GM12801 (cell line): ENCODE data around the gene TBC1D2.

ENCODE experiments used
- TF ChIP-seq, protein P1 (sequence below): IDR thresholded peaks from one replicate; pipeline ENCODE4 v1.5.1; 2011; ENCODE audit warnings: control low read depth; ENCODE audit not compliant: insufficient read length; ENCODE audit errors: extremely low read depth

The TBC1D2 gene

DNA sequence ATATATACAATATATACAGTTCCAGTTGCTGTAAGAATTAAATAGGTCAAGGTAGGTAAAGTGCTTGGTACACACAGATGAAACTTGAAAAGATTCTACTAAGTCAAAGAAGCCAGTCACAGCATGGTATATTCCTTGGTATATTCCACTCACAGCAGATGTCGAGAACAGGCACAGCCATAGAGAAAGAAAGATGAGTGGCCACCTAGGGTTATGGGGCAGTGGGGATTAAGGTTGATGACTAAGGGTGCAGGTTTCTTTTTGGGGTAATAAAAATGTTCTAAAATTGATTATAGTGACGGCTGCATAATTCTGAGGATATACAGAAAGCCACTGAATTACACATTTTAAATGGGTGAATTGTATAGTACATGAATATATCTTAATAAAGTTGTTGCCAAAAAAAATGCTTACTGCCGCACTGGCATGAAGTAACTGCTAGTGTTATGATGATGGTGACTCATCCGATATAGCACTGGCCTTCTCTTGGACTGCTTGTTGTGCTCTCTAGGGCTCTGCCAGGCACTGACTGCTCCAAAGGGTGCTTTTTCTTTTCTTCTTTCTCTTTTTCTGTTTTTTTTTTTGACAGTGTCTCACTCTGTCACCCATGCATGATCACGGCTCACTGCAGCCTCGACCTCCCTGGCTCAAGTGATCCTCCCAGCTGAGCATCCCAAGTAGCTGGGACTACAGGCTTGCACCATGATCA is 23.5 kb downstream of the TBC1D2 start:
- TF ChIP-seq, protein P1, sequence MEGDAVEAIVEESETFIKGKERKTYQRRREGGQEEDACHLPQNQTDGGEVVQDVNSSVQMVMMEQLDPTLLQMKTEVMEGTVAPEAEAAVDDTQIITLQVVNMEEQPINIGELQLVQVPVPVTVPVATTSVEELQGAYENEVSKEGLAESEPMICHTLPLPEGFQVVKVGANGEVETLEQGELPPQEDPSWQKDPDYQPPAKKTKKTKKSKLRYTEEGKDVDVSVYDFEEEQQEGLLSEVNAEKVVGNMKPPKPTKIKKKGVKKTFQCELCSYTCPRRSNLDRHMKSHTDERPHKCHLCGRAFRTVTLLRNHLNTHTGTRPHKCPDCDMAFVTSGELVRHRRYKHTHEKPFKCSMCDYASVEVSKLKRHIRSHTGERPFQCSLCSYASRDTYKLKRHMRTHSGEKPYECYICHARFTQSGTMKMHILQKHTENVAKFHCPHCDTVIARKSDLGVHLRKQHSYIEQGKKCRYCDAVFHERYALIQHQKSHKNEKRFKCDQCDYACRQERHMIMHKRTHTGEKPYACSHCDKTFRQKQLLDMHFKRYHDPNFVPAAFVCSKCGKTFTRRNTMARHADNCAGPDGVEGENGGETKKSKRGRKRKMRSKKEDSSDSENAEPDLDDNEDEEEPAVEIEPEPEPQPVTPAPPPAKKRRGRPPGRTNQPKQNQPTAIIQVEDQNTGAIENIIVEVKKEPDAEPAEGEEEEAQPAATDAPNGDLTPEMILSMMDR = no peak

DNA sequence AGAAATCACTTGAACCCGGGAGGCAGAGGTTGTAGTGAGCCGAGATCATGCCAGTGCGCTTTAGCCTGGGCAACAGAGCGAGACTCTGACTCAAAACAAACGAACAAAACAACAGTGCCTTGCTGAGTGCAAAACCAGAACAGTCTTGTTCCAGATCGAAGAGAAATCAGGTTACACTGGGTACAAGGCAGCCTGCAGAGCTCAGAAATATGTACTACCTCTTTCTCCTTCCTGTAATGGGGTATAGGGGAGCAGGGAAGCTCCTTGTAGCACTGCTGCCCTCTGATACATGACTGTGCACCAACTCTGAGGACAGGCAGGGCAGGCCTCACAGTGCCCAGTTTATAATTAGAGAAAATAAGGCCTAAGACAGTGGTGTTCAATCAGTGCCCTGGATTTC is 24.7 kb downstream of the TBC1D2 start:
- TF ChIP-seq, protein P1 = no peak

DNA sequence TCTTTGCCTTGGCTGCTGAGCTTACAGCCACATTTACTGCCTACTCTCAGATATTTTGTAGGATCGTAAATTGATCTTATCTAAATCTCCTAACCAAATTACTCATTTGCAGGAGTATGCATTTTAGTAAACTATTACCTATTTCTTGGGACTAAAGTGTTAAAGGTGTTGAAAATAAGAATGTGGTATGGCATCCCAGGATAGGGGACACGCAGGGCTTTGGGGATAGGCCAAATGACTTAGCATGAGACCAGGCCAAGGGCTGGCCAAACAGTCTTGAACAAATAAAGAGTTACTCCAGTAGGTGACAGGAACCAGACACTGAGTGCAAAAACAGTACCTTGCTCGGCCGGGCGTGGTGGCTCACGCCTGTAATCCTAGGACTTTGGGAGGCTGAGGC is 25.1 kb downstream of the TBC1D2 start:
- TF ChIP-seq, protein P1 = no peak

DNA sequence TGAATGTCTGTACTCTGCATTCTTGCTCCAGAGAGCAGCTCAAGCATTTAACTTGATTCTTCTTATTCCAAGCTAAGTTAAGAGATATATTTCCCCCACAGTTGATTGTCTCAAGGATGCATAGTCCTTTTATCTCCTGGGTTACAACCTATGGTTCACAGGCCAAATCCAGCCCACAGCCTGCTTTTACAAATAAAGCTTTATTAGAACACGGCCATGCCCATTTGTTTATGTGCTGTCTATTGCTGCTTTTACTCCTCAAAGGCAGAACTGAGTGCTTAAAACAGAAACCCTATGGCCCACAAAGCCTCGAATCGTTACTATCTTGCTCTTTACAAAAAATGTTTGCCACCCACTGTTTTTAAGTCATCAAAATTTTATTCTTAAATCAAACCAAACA is 25.8 kb downstream of the TBC1D2 start:
- TF ChIP-seq, protein P1 = no peak

DNA sequence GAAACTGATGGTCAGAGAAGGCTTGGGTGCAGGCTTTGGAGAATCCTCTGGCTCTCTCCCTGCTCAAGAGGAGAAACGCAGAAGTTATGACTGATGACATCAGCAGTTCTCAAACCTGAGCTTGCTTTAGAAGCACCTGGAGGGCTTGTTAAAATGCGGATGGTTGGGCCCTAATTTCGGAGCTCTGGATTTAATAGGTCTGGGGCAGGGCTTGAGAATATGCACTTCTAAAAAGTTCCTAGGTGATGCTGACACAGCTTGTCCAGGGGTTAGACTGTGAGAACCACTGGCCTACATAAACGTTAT is 26.4 kb downstream of the TBC1D2 start:
- TF ChIP-seq, protein P1 = no peak

DNA sequence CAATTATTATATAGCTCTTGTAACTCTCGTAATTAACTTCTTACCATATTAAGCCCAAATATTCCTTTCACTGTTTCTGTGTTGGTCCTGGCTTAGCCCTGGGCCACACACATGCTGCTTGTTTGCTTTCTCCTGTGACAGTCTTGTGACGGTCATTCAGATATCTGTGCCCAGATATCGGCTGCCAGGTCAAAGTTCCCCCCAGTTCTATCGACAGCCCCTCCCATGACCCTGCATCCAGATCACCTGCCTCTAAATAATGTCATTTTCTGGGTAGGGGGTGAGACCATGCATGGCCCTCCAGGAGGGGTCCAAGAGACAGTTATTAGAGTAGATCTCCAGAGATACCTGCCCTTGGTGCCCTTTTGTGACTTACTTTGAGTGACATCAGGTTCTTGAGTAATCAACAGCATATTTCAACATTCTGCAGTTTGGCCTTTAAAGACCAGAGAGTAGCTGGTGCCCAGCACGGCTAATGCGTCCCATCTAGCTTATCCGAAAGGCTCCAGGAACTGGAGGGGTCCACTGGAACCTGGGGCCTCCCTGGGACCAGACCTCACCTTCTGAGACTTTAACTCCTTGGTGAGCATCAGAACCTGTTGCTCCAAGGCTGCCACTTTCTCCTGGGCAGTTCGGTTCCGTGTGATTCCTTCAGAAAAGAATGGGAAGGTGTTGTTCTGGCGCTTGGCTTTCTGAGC is 26.9 kb downstream of the TBC1D2 start:
- TF ChIP-seq, protein P1 = no peak

DNA sequence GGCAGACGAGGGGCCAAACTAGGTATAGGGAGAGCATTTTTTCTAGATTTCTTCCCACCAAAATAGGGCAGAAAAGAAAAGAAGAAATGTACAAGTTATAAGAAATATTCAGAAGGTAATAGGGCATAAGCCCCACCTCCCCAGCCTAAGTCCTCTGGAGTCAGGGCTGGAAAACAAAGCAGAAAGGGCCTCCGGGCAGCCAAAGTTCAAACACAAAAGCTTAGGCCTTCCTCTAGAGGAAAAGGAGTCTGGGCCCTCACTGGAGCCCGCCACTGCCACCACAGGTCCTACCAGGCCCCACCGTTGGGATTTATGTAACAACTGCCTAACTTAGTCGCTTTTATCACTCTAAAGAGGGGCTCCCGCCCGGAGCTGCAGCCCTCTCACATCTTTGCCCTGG is 27.6 kb downstream of the TBC1D2 start:
- TF ChIP-seq, protein P1 = no peak
